SK-N-SH (cell line): ENCODE measurements around the gene APH1B. TPM values are rescaled to one million over a fixed set of nuclear protein-coding genes. Genes with fewer than 3 reads are reported as not detected.

ENCODE experiments used
- CTCF ChIA-PET: fragments of 300-600, 350-600 bp; formaldehyde crosslinking; extraction: SDS; loops from one replicate; lab custom pipeline; 2021; lab: Yijun Ruan, JAX
- POLR2A ChIA-PET: fragments of 350-600 bp; sonication (Branson Sonifier 250); formaldehyde crosslinking; extraction: SDS; loops from one replicate; lab custom pipeline; 2020; ENCODE audit warnings: antibody characterized with exemption, inconsistent platforms; lab: Yijun Ruan, JAX
- DNase-seq: peaks from one replicate; pipeline ENCODE4 v3.0.0; 2012
- H2AFZ ChIP-seq: fragments of 200-600 bp; sonication (generic); 2 replicates; pipeline ENCODE4 v1.8.1; 2016; ENCODE audit warnings: antibody characterized with exemption, mild to moderate bottlenecking, low read depth
- H3F3A ChIP-seq: fragments of 200-600 bp; sonication (generic); replicated peaks from 2 replicates; pipeline ENCODE3; 2016; ENCODE audit warnings: antibody characterized with exemption, mild to moderate bottlenecking; ENCODE audit not compliant: insufficient read depth
- H3K27ac ChIP-seq, 2 experiments: fragments of 200-500 bp in 1 of 2; fragments of 200-600 bp in 1 of 2; sonication (Bioruptor generic) in 1 of 2; sonication (generic), shearing (Covaris generic) in 1 of 2; 2 replicates each; pipeline versions ENCODE4 v1.5.1 to v1.6.1; 2014 to 2016; ENCODE audit warnings: low read depth in 2 of 2, inconsistent platforms in 1 of 2, low read length in 1 of 2, mild to moderate bottlenecking in 1 of 2, mixed read lengths in 1 of 2
- H3K27me3 ChIP-seq: fragments of 200-600 bp; sonication (generic), shearing (Covaris generic); 2 replicates; pipeline ENCODE4 v1.6.1; 2016; ENCODE audit warnings: mixed run types; ENCODE audit not compliant: insufficient read depth
- H3K36me3 ChIP-seq, 2 experiments: fragments of 200-500 bp in 1 of 2; fragments of 200-600 bp in 1 of 2; sonication (Bioruptor generic) in 1 of 2; sonication (generic) in 1 of 2; replicated peaks in 1 of 2; 2 replicates each; pipeline versions ENCODE3 to v1.5.1; 2014 to 2016; ENCODE audit warnings: low read length in 1 of 2, mild to moderate bottlenecking in 1 of 2; ENCODE audit not compliant: insufficient read depth in 2 of 2, control insufficient read depth in 1 of 2
- H3K4me1 ChIP-seq, 2 experiments: fragments of 200-500 bp in 1 of 2; fragments of 200-600 bp in 1 of 2; sonication (Bioruptor generic) in 1 of 2; sonication (generic), shearing (Covaris generic) in 1 of 2; 2 replicates each; pipeline versions ENCODE4 v1.5.1 to v1.6.1; 2014 to 2016; ENCODE audit warnings: low read depth in 1 of 2, low read length in 1 of 2, mixed run types in 1 of 2; ENCODE audit not compliant: insufficient read depth in 2 of 2, control insufficient read depth in 1 of 2
- H3K4me2 ChIP-seq: fragments of 200-600 bp; sonication (generic), shearing (Covaris generic); 2 replicates; pipeline ENCODE4 v1.6.1; 2017; ENCODE audit warnings: mixed run types
- H3K4me3 ChIP-seq, 2 experiments: fragments of 200-500 bp in 1 of 2; fragments of 200-600 bp in 1 of 2; sonication (Bioruptor generic) in 1 of 2; sonication (generic), shearing (Covaris generic) in 1 of 2; 2 replicates each; pipeline versions ENCODE4 v1.5.1 to v1.8.1; 2014 to 2016; ENCODE audit warnings: low read depth in 2 of 2, inconsistent platforms in 1 of 2, low read length in 1 of 2, mild to moderate bottlenecking in 1 of 2, mixed read lengths in 1 of 2, moderate library complexity in 1 of 2
- H3K79me2 ChIP-seq: fragments of 200-600 bp; sonication (generic); 2 replicates; pipeline ENCODE4 v1.8.1; 2017; ENCODE audit warnings: mild to moderate bottlenecking; ENCODE audit not compliant: insufficient read depth
- H3K9ac ChIP-seq: fragments of 200-600 bp; sonication (generic); 2 replicates; pipeline ENCODE4 v1.6.1; 2017; ENCODE audit warnings: mixed run types
- H3K9me2 ChIP-seq: fragments of 200-600 bp; sonication (generic); 2 replicates; pipeline ENCODE4 v1.6.1; 2017; ENCODE audit warnings: mixed run types
- H3K9me3 ChIP-seq: fragments of 200-600 bp; sonication (generic); 2 replicates; pipeline ENCODE4 v1.6.1; 2017; ENCODE audit warnings: mixed run types, mild to moderate bottlenecking, moderate library complexity
- H4K20me1 ChIP-seq: fragments of 200-600 bp; sonication (generic); 2 replicates; pipeline ENCODE4 v1.6.1; 2017; ENCODE audit warnings: mild to moderate bottlenecking, mixed run types; ENCODE audit not compliant: insufficient read depth
- EP300 ChIP-seq, 2 experiments: IDR thresholded peaks; 2 replicates each; pipeline versions ENCODE4 v1.4.0 to v1.6.1; 2012; ENCODE audit warnings: borderline replicate concordance in 1 of 2, low read depth in 1 of 2, low read length in 1 of 2
- FOSL2 ChIP-seq: IDR thresholded peaks from 2 replicates; pipeline ENCODE4 v1.4.0; 2012; ENCODE audit warnings: low read depth, mild to moderate bottlenecking, moderate library complexity, borderline replicate concordance
- JUND ChIP-seq: IDR thresholded peaks from 2 replicates; pipeline ENCODE4 v1.4.0; 2012
- MEF2A ChIP-seq: IDR thresholded peaks from 2 replicates; pipeline ENCODE4 v1.4.0; 2012; ENCODE audit warnings: low read depth, borderline replicate concordance
- TCF12 ChIP-seq: IDR thresholded peaks from 2 replicates; pipeline ENCODE4 v1.4.0; 2012
- WGBS: methylation state at CpG from one replicate; pipeline ENCODE4 v1.1.6; 2017; ENCODE audit warnings: low lambda C conversion rate; 5-methylcytosine and 5-hydroxymethylcytosine counted together
- polyA plus RNA-seq, 3 experiments: library from polyadenylated mRNA; depleted of rRNA; stranded (reverse); fragments of >200 nt; gene quantifications; 2 replicates each; pipeline ENCODE4 v1.2.3, GENCODE V29; 2012
- TF ChIP-seq, protein P1 (sequence below): fragments of 150-350 bp; IDR thresholded peaks from 2 replicates; pipeline ENCODE4 v1.6.1; 2016; ENCODE audit warnings: mild to moderate bottlenecking, low read depth, low read length
- TF ChIP-seq, protein P2 (sequence below): IDR thresholded peaks from 2 replicates; pipeline ENCODE4 v1.4.0; 2012; ENCODE audit warnings: low read depth, borderline replicate concordance
- TF ChIP-seq, protein P3 (sequence below): fragments of 150-350 bp; IDR thresholded peaks from 2 replicates; pipeline ENCODE4 v1.6.1; 2017; ENCODE audit warnings: antibody characterized with exemption, low read length, low read depth, borderline replicate concordance

Gene APH1B
- polyA plus RNA-seq, 1 of the 3 experiments (the other 2 are of a cell fraction) = 7.6 TPM

DNA sequence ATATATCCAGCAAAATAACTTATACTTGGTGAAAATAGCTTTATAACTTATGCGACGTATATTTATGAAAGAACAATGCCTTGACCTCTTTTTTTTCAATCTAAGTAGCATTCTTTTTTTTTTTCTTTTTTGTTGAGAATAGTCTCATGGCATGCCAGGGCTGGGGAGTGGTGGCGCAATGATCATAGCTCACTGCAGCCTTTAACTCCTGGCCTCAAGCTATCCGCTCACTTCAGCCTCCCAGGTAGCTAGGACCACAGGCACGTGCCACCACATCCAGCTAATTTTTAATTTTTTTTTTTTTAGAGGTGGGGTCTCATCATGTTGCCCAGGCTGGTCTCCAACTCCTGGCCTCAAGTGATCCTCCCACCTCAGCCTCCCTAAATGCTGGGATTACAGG is 44.5 kb upstream of the APH1B start:
- WGBS = 96% methylated on average over 5 of the region's 5 CpGs
- Histone ChIP-seq H2AFZ (no peak overlapping the region), H3K9me2 (no peaks in the 10 kb centered on the region), H3K27me3 (no peaks in the 10 kb centered on the region), H3K9ac (no peak overlapping the region)
- TF ChIP-seq, protein P1, sequence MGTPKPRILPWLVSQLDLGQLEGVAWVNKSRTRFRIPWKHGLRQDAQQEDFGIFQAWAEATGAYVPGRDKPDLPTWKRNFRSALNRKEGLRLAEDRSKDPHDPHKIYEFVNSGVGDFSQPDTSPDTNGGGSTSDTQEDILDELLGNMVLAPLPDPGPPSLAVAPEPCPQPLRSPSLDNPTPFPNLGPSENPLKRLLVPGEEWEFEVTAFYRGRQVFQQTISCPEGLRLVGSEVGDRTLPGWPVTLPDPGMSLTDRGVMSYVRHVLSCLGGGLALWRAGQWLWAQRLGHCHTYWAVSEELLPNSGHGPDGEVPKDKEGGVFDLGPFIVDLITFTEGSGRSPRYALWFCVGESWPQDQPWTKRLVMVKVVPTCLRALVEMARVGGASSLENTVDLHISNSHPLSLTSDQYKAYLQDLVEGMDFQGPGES = no peak
- TF ChIP-seq, protein P2, sequence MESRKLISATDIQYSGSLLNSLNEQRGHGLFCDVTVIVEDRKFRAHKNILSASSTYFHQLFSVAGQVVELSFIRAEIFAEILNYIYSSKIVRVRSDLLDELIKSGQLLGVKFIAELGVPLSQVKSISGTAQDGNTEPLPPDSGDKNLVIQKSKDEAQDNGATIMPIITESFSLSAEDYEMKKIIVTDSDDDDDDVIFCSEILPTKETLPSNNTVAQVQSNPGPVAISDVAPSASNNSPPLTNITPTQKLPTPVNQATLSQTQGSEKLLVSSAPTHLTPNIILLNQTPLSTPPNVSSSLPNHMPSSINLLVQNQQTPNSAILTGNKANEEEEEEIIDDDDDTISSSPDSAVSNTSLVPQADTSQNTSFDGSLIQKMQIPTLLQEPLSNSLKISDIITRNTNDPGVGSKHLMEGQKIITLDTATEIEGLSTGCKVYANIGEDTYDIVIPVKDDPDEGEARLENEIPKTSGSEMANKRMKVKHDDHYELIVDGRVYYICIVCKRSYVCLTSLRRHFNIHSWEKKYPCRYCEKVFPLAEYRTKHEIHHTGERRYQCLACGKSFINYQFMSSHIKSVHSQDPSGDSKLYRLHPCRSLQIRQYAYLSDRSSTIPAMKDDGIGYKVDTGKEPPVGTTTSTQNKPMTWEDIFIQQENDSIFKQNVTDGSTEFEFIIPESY = no peak
- no peak for TF ChIP-seq JUND
- TF ChIP-seq, all 33 proteins: peak for 0
- no peaks in the 10 kb centered on the region for H3K36me3 ChIP-seq
- H3K9me3 ChIP-seq = no peaks in the 10 kb centered on the region
- no peak overlapping the region for H3K4me3 ChIP-seq
- no peak overlapping the region; the same call in 1 of the 2 replicates for H3K4me2 ChIP-seq
- CTCF ChIA-PET = interaction anchor here (0.6 kb wide), 1 partner anchor 969 kb away, joined by 3 read pairs; no protein-coding TSS in a partner anchor
- POLR2A ChIA-PET = no interaction called here
- peaks cover 20% of the 10 kb centered on the region; the same call in 1 of the 2 replicates for H3K79me2 ChIP-seq
- H3K27ac ChIP-seq = peak overlapping the region in 1 of 2 experiments; percentile 91; a peak in 2 of 4 replicates
- H3K4me1 ChIP-seq = peaks cover 2 to 42% of the 10 kb centered on the region in 2 experiments
- peaks cover 37% of the 10 kb centered on the region for H3F3A ChIP-seq
- DNase-seq = no peak
- H4K20me1 ChIP-seq = no peaks in the 10 kb centered on the region

DNA sequence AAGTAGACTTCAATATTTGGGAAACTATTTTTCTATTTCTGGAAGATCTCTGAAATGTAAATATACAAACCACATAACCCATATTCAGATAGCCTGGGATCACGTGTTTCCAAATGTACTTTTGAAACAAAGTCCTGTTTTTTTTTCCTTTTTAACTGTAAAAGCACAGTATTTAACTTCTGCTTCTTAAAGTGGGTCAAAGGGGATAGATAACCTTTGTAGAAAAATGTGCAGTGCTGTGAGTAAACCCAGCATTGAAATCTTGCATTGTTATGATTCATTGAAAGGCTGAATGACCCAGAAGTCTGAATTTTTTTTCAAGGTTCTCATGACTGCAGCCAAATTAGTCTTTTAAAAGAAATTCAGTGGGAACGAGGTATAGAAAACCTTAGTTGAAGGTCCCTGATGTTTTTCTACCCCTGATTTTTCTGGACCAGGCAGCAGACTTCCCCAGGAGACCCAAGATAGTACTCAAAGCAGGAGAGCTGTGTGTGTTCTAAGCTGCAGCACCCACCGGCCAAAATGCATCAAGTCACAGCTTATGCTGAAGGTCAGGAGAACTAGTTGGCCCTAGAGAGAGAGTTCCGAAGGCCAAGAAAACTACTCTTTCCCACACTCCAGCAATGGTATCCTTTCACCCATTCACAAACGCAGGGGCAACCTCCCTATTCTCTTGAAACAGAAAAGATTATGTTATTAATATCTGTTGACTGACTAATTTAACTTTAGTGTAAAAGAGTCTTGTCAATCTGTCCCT is 43.6 kb upstream of the APH1B start:
- Histone ChIP-seq H3K27ac (peak overlapping the region in 1 of 2 experiments; percentile 91; a peak in 2 of 4 replicates), H3K9me3 (no peaks in the 10 kb centered on the region), H3K27me3 (no peaks in the 10 kb centered on the region), H3K9ac (peak overlapping the region; percentile 49; the same call in 1 of the 2 replicates), H3K9me2 (no peaks in the 10 kb centered on the region), H3K4me2 (peak overlapping the region; percentile 52), H3K79me2 (peaks cover 20% of the 10 kb centered on the region), H3F3A (peaks cover 37% of the 10 kb centered on the region), H3K4me1 (peaks cover 0 to 44% of the 10 kb centered on the region in 2 experiments; a peak in 3 of 4 replicates), H3K36me3 (no peaks in the 10 kb centered on the region), H2AFZ (no peak overlapping the region), H4K20me1 (no peaks in the 10 kb centered on the region), H3K4me3 (no peak overlapping the region; a peak in 1 of 4 replicates)
- ChIA-PET CTCF (no interaction called here), POLR2A (interaction anchor here (0.6 kb wide), 1 partner anchor 43 kb away, joined by 3 read pairs; no protein-coding TSS in a partner anchor)
- WGBS = 56% methylated on average over 5 of the region's 5 CpGs
- TF ChIP-seq, protein P3, sequence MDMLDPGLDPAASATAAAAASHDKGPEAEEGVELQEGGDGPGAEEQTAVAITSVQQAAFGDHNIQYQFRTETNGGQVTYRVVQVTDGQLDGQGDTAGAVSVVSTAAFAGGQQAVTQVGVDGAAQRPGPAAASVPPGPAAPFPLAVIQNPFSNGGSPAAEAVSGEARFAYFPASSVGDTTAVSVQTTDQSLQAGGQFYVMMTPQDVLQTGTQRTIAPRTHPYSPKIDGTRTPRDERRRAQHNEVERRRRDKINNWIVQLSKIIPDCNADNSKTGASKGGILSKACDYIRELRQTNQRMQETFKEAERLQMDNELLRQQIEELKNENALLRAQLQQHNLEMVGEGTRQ = no peak
- TF ChIP-seq FOSL2 = peak; percentile 34; the same call in 1 of the 2 replicates
- 0 out of 2 replicates have a peak, but pooled peaks have one; percentile 37 for TF ChIP-seq TCF12
- TF ChIP-seq MEF2A = no peak
- TF ChIP-seq EP300 (IDR thresholded peaks at IDR 0.05; ENCODE audit: borderline replicate concordance in 1 of 2, low read depth in 1 of 2, low read length in 1 of 2) = 0 out of 4 replicates have a peak, but pooled peaks of 1 of the 2 experiments have one; percentile 23
- DNase-seq = no peak
